Endothelial cell of umbilical vein (primary cell): ENCODE results near the gene HRH3. TPM values are rescaled to one million over a fixed set of nuclear protein-coding genes. Genes with fewer than 3 reads are reported as not detected.

Source experiments
- BruUV-seq: library from RNA; stranded (reverse); fragments of 400-500 nt; replicated peaks from 2 replicates; lab custom pipeline; 2021; lab: Mats Ljungman, UMichigan
- CTCF ChIA-PET: fragments of 300-600, 350-600 bp; sonication (Branson Sonifier 250); formaldehyde crosslinking; loops from one replicate; lab custom pipeline; 2021; ENCODE audit warnings: antibody characterized with exemption, inconsistent platforms; lab: Charles Lee
- POLR2A ChIA-PET: fragments of 300-600, 350-600 bp; sonication (Branson Sonifier 250); formaldehyde crosslinking; loops from one replicate; lab custom pipeline; 2021; ENCODE audit warnings: antibody characterized with exemption, inconsistent platforms; lab: Charles Lee
- DNase-seq: peaks from one replicate; pipeline ENCODE4 v3.0.0-alpha.2; 2011; ENCODE audit warnings: low read depth, low spot score
- FAIRE-seq: peaks from 2 replicates; lab custom pipeline; 2011; peaks lifted over from hg19 to GRCh38; lab: Jason Lieb, UNC
- H2AFZ ChIP-seq: 2 replicates; pipeline ENCODE4 v1.6.0; 2012; ENCODE audit warnings: low read depth, low read length, control low read depth, inconsistent platforms
- H3K27ac ChIP-seq: 2 replicates; pipeline ENCODE4 v1.5.1; 2011; ENCODE audit warnings: low read depth, mild to moderate bottlenecking, control low read depth, low read length, moderate library complexity; ENCODE audit not compliant: insufficient read depth
- H3K27me3 ChIP-seq, 2 experiments: 2 replicates each; pipeline versions ENCODE4 v1.6.0 to v1.6.1; 2011; ENCODE audit warnings: low read length in 2 of 2, mixed read lengths in 1 of 2; ENCODE audit not compliant: control insufficient read depth in 2 of 2, insufficient read depth in 2 of 2
- H3K36me3 ChIP-seq, 2 experiments: 2 replicates in 1 of 2; 3 replicates in 1 of 2; pipeline ENCODE4 v1.5.1; 2011; ENCODE audit warnings: low read length in 2 of 2, mild to moderate bottlenecking in 1 of 2, moderate library complexity in 1 of 2; ENCODE audit not compliant: control insufficient read depth in 2 of 2, insufficient read depth in 2 of 2; ENCODE audit errors: extremely low read depth in 1 of 2
- H3K4me1 ChIP-seq: 3 replicates; pipeline ENCODE4 v1.5.1; 2011; ENCODE audit warnings: mild to moderate bottlenecking, low read length; ENCODE audit not compliant: control insufficient read depth, insufficient read depth; ENCODE audit errors: extremely low read depth
- H3K4me2 ChIP-seq: 2 replicates; pipeline ENCODE4 v1.6.1; 2011; ENCODE audit warnings: low read length, control low read depth, mixed read lengths; ENCODE audit not compliant: insufficient read depth
- H3K4me3 ChIP-seq, 3 experiments: fragments of 200-600 bp in 1 of 3; sonication (generic), shearing (Covaris generic) in 1 of 3; replicated peaks in 1 of 3; 2 replicates each; pipeline ENCODE4 v1.5.1; 2011 to 2016; ENCODE audit warnings: control low read depth in 3 of 3, low read length in 3 of 3, mild to moderate bottlenecking in 2 of 3, inconsistent platforms in 1 of 3, low read depth in 1 of 3, moderate library complexity in 1 of 3; ENCODE audit not compliant: insufficient read depth in 1 of 3
- H3K79me2 ChIP-seq: 2 replicates; pipeline ENCODE4 v1.6.0; 2012; ENCODE audit warnings: low read length, inconsistent platforms; ENCODE audit not compliant: control insufficient read depth, insufficient read depth
- H3K9ac ChIP-seq: replicated peaks from 2 replicates; pipeline ENCODE3; 2011; ENCODE audit warnings: low read length, control low read depth; ENCODE audit not compliant: insufficient read depth; ENCODE audit errors: extremely low read depth
- H3K9me1 ChIP-seq: replicated peaks from 3 replicates; pipeline ENCODE4 v1.6.0; 2011; ENCODE audit warnings: mild to moderate bottlenecking, low read length; ENCODE audit not compliant: control insufficient read depth, insufficient read depth; ENCODE audit errors: extremely low read depth
- H3K9me3 ChIP-seq: replicated peaks from 2 replicates; pipeline ENCODE4 v1.5.1; 2012; ENCODE audit warnings: low read length, inconsistent platforms; ENCODE audit not compliant: control insufficient read depth, insufficient read depth
- H4K20me1 ChIP-seq: replicated peaks from 2 replicates; pipeline ENCODE3; 2011; ENCODE audit warnings: mild to moderate bottlenecking, low read length; ENCODE audit not compliant: control insufficient read depth, insufficient read depth; ENCODE audit errors: extremely low read depth
- EZH2 ChIP-seq: IDR thresholded peaks from 2 replicates; pipeline ENCODE4 v1.6.1; 2012; ENCODE audit warnings: borderline replicate concordance, low read depth, mild to moderate bottlenecking, moderate library complexity, low read length, inconsistent platforms; ENCODE audit not compliant: severe bottlenecking
- FOS ChIP-seq: IDR thresholded peaks from 2 replicates; pipeline ENCODE4 v1.6.1; 2011; ENCODE audit warnings: mild to moderate bottlenecking, low read length, moderate library complexity, borderline replicate concordance; ENCODE audit not compliant: insufficient read depth
- GATA2 ChIP-seq: IDR thresholded peaks from 2 replicates; pipeline ENCODE4 v1.7.0; 2011; ENCODE audit warnings: low read depth, mild to moderate bottlenecking, moderate library complexity, mixed read lengths, low read length; ENCODE audit not compliant: insufficient read length, insufficient read depth
- JUN ChIP-seq: IDR thresholded peaks from 2 replicates; pipeline ENCODE4 v1.6.1; 2011; ENCODE audit warnings: borderline replicate concordance, low read depth; ENCODE audit not compliant: insufficient read length, insufficient read depth
- MYC ChIP-seq: IDR thresholded peaks from one replicate; pipeline ENCODE4 v1.6.1; 2011; ENCODE audit warnings: mild to moderate bottlenecking, low read depth, low read length
- POLR2A ChIP-seq: IDR thresholded peaks from 2 replicates; pipeline ENCODE4 v1.6.1; 2012; ENCODE audit warnings: low read depth, mild to moderate bottlenecking, control low read depth, low read length
- POLR2AphosphoS5 ChIP-seq: IDR thresholded peaks from 2 replicates; pipeline ENCODE4 v1.6.1; 2012; ENCODE audit warnings: low read depth, mild to moderate bottlenecking, control low read depth, low read length, moderate library complexity; ENCODE audit not compliant: insufficient read depth
- dilution Hi-C: fragments of 300-500 bp; cut with MboI; formaldehyde crosslinking; loops from one replicate; pipeline ENCODE4 v1.15.0; 2019; ENCODE audit warnings: low sequenced_read_pairs; ENCODE audit not compliant: extremely low pct_ligation_motif_present
- intact Hi-C: fragments of 100-400 bp; cut with micrococcal nuclease; formaldehyde crosslinking; loops from one replicate; pipeline ENCODE4 v1.10.0; 2022
- polyA plus RNA-seq, 4 experiments: library from polyadenylated mRNA; depleted of rRNA in 3 of 4; stranded (reverse) in 3 of 4; unstranded in 1 of 4; fragments of >200 nt; gene quantifications; 2 replicates each; pipeline versions ENCODE4 v1.2.1 to v1.2.3, GENCODE V29; 2011 to 2012; ENCODE audit warnings: missing spikeins in 1 of 4
- total RNA-seq: library from RNA; stranded (reverse); gene quantifications from 2 replicates; pipeline ENCODE4 v1.2.3, GENCODE V29; 2021
- TF ChIP-seq, protein P1 (sequence below): IDR thresholded peaks from 2 replicates; pipeline ENCODE4 v1.6.1; 2011; ENCODE audit not compliant: insufficient read depth, insufficient read length
- TF ChIP-seq, protein P2 (sequence below), 2 donors: IDR thresholded peaks; 1 replicate in 1 of 2; 2 replicates in 1 of 2; pipeline ENCODE4 v1.5.1; 2011; ENCODE audit warnings: low read length in 2 of 2, mild to moderate bottlenecking in 2 of 2, moderate library complexity in 2 of 2, control low read depth in 1 of 2, inconsistent platforms in 1 of 2, low read depth in 1 of 2; ENCODE audit not compliant: insufficient read depth in 1 of 2; ENCODE audit errors: extremely low read depth in 1 of 2

Gene HRH3
- total and polyA plus RNA-seq, 2 donors (not counting 3 experiments of a cell fraction or from before 2014, with no cell fraction given), result not detected

DNA sequence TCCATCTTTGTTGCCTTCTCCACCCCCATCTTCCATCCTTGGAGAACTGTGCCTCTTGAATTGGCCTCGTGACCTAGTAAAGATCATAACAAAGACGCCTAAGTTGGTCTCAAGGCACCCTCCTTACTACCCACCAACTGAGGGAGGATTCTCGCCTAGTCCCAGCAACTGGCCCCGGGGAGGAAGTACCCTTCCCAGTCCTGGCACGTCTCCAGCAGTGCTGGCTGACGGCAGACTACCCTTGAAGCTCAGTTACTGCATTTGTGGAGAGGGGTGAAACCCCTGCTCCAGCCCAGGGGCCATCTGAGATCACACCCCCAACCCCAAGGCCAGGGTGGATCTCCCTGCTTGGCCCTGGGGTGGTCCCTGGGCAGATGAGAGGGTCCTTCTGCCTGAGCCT lies 16.1 kb upstream of the HRH3 start:
- POLR2A ChIA-PET, result no interaction called here
- no peak for FAIRE-seq
- DNase-seq, result no peak
- intact Hi-C loops, result no loop called here
- Histone ChIP-seq H3K4me2 (no peak overlapping the region), H3K36me3 (no peaks in the 10 kb centered on the region), H3K9me3 (no peaks in the 10 kb centered on the region), H3K27me3 (no peaks in the 10 kb centered on the region), H3K4me1 (peaks cover 5% of the 10 kb centered on the region), H3K27ac (no peak overlapping the region), H3K9me1 (no peaks in the 10 kb centered on the region), H3K4me3 (no peak overlapping the region), H2AFZ (no peak overlapping the region), H4K20me1 (no peaks in the 10 kb centered on the region), H3K79me2 (peaks cover 3% of the 10 kb centered on the region), H3K9ac (no peak overlapping the region)
- CTCF ChIA-PET, result no interaction called here
- dilution Hi-C loops, result no loop called here
- TF ChIP-seq, protein P1, sequence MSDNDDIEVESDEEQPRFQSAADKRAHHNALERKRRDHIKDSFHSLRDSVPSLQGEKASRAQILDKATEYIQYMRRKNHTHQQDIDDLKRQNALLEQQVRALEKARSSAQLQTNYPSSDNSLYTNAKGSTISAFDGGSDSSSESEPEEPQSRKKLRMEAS, result no peak
- TF ChIP-seq MYC (no peak), EZH2 (no peak), FOS (no peak), GATA2 (no peak), JUN (no peak), POLR2AphosphoS5 (no peak), POLR2A (no peak)
- TF ChIP-seq, protein P2, sequence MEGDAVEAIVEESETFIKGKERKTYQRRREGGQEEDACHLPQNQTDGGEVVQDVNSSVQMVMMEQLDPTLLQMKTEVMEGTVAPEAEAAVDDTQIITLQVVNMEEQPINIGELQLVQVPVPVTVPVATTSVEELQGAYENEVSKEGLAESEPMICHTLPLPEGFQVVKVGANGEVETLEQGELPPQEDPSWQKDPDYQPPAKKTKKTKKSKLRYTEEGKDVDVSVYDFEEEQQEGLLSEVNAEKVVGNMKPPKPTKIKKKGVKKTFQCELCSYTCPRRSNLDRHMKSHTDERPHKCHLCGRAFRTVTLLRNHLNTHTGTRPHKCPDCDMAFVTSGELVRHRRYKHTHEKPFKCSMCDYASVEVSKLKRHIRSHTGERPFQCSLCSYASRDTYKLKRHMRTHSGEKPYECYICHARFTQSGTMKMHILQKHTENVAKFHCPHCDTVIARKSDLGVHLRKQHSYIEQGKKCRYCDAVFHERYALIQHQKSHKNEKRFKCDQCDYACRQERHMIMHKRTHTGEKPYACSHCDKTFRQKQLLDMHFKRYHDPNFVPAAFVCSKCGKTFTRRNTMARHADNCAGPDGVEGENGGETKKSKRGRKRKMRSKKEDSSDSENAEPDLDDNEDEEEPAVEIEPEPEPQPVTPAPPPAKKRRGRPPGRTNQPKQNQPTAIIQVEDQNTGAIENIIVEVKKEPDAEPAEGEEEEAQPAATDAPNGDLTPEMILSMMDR (IDR thresholded peaks at IDR 0.05; ENCODE audit: extremely low read depth in 1 of 2, insufficient read depth in 1 of 2, low read depth in 1 of 2, low read length in 2 of 2), result no peak
- no TSS peak for BruUV-seq
